NCI-H1436 (cell line): ENCODE data around the gene RASSF3.
"Not testable (repeated sequence)": the region's sequence is repeated elsewhere in the genome, so short reads cannot be mapped to it uniquely, and the experiment has no call there.

ENCODE experiments used
- DNase-seq: peaks from one replicate; lab custom pipeline; 2025; lab: John Stamatoyannopoulos, UW

Gene RASSF3, protein sequence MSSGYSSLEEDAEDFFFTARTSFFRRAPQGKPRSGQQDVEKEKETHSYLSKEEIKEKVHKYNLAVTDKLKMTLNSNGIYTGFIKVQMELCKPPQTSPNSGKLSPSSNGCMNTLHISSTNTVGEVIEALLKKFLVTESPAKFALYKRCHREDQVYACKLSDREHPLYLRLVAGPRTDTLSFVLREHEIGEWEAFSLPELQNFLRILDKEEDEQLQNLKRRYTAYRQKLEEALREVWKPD

DNA sequence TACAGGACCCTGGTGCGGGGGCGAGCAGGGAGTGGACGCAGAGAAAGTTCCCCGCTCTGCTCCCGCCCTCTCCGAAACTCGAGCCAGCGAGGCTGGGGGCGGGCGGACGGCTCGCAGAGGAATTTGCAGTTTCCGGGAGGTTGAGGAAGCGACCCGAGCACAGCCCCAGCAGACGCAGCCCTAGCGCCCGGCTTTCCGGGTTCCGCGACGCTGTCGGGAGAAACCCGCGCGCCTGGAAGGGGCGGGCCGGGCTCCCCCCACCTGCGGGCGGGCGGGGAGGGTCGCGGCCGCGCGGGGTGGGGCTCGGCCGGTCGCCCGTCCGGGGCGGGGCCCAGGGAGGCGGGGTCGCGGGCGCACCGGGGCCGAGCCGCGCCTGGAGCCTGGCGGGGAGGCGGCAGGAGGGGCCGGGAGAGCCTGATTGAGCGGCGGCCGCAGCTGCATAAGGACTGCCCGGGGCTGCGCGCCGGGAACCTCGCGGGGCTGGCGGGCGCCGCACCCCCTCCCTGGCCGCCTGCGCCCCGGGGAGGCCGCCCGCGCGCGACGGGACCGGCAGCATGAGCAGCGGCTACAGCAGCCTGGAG lies at the start of gene RASSF3:
Gene RASSF3 (plus strand): TSS at position 417 of the 581 bp plus-strand sequence. CDS start 138 bp downstream, at position 555.
- peak; percentile 48 for DNase-seq

DNA sequence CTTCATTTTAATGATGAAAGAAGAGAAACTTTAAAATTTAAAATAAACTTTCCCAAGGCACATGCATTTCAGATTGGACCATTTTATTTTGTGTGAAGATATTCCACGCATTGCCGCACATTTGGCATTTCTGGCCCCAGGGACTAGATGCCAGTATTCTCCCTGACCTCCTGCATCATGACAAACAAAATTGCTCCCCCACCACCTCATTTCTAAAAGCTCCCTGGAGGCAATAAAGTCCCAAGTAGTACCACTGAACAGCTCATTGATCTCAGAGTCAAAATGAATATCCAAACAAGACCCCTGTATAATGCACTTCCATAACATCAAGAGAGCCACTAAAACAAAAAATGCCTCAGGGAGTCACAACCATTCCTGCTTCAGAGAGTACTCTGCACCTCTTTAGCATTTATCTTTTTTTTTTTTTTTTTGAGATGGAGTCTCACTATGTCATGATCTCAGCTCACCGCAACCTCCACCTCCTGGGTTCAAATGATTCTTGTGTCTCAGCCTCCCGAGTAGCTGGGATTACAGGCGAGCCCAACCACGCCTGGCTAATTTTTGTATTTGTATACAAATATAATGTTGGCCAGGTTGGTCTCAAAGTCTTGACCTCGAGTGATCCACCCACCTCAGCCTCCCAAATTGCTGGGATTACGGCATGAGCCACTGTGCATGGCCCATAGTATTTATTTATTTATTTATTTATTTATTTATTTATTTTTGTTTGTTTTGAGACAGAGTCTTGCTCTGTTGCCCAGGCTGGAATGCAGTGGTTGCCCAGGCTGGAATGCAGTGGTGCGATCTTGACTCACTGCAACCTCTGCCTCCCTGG lies 48.8 kb upstream of the RASSF3 start:
- no peak for DNase-seq

DNA sequence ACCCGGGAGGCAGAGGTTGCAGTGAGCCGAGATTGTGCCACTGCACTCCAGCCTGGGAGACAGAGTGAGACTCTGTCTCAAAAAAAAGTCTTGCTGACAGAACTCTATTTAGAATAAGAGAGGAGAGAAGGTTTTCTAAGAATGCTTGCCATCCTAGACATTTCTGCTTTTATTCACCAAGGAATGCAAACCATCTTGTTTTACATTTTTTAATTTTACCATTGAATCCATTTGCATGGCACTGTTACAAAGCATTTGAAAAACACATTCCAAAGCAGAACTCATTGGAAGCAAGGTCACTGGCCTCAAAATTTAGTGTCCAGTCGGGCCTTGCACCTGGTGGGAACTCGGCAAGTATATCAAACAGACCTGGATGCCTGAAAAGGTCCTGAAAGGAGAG lies 44.2 kb upstream of the RASSF3 start:
- DNase-seq: no peak

DNA sequence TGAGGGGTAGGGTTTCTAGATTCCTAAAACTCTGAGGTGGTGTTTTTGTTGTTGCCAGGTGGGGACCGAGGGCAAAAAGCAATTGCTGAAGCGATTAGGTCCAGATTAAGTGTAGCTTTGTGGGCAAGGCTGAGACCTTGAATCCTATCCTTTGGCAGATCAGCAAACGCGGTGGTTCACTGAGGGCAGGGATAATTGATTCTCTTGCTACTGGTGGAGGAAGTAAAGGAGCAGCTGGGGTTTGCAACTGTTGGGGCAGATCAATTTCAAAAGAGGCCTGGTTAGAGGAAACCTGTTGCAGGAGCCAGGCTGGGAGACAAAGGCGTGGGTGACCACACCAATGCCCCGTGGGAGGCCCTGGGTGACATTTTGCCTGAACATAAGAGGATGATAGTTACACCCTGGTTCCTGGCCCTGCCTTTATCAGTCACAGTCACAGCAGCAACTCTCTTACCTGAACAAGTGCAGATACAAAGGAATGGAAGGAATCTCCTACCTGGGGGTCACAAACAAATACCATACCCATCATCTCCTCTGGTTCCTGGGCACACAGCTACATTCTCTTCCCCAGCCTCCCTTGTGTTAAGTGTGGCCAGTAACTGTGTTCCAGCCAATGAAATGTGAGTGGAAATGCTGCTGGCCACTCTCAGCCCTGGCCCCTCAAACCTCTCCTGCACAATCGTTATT lies 43.3 kb upstream of the RASSF3 start:
- DNase-seq: no peak

DNA sequence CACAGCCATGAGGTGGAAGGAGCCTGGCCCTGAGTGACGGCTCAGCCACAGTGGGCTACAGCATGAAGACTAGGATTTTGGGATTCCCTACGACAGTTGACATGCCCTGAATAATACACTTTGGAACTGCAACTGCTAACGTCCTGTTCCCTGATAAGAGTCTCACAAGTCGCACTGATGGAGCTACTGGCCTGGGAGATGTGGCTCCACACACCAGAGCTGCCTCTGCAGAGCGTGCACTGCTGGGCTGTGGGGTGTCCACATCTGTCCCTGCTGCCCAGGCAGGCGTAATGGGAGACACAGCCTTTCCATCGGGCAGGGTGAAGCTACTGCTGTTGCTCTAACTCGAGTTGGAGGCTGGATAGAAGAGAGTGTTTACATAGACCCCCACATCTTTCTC lies 42.7 kb upstream of the RASSF3 start:
- no peak for DNase-seq

DNA sequence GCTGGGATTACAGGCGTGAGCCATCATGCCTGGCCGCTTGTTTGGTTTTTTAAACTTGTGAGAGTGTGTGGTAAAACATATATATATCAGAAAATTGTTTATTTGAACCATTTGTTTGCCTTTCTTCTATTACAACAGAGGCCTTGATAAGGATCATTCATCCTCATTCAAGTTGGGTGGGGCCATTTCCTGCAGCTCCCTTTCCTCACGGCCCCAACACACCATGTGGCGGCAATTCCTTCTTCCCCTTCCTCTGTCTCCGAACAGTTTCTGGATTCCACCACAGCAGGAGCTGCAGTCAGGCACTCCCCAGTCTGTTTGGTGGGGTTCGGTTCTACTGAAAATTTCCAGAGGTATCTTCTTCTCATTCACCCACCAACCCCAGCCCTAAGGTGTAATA lies 42.0 kb upstream of the RASSF3 start:
- no peak for DNase-seq

DNA sequence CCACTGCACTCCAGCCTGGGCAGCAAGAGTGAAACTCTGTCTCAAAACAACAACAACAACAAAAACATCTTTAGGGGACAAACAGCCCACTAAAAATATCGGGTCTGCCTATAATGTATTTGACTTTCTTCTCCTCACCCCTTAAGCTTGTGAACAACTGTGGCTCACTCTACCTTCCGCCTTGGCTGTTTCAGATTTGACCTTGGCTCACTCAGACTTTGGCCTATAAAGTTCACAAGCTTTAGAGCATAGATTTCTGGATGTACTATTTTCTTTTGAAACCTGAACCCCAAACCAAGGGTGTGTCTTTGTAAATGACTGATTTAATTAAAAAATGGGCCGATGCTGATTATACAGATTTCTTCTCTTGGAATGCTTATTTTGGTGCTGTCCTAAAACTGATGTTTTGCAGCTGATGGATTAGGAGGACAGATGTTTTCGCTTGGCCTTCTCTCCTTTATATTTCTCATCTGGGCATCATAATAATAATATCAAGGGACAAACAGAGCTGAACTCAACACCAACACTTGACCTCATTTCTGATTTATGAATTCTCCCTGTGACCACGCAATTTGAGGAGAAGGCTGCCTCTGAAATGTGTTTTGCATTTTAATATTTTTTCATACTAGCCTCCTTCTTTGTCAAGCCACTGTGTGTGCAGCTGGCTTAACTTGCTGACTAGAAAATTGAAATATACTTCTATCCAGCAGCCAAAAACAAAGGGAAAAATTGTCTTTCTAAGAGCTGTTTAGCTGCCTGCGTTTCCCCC lies 40.2 kb upstream of the RASSF3 start:
- no peak for DNase-seq

DNA sequence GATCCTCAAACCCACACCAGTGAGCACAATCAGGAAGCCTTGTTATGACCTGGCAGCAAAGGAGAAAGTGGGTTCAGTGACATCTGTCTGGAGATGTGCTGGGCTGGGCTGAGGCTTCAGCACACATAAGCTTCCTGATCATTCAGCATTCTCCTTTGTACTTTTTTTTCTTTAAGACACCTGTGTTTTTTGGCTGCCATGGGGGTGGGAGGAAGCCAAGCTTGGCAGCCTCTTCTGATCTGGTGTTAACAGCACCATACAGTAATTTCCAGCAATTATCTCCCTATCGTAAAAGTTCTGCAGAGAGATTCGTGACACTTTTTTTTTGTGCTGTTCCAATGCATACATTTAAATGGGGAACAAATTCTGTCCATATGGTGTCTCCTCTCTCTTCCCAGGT lies 38.9 kb upstream of the RASSF3 start:
- no peak for DNase-seq

DNA sequence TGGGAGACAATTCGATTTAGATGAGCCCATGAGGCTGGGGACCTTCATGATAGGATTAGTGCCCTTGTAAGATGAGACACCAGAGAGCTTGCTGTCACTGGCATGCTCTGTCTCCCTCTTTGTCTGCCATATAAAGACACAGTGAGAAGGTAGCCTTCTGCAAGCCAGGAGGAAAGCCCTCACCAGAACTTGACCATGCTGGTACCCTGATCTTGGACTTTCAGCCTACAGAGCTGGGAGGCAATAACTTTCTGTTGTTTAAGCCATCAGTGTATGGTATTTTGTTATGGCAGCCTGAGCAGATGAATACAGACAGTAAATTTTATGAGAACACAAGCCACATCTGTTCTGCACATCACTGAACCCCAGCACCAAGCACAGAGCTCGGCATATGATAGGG lies 38.1 kb upstream of the RASSF3 start:
- no peak for DNase-seq

DNA sequence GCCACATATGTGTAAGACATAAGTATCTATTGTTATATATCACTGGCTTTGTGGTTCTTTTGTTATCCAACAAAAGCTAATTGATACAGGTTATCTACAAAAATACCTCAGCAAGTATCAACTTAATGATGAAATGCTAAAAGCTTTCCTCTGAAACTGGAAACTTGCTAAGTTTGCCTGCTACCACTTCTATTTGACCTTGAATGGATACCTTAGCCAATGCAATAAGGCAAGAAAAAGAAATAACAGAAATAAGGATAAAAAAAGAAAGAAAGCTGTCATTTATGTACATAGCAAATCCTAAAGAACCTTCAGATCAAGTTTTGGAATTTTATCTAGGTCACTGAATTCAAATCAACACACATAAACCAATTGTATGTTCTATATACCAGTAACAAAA lies 35.5 kb upstream of the RASSF3 start:
- DNase-seq: no peak

DNA sequence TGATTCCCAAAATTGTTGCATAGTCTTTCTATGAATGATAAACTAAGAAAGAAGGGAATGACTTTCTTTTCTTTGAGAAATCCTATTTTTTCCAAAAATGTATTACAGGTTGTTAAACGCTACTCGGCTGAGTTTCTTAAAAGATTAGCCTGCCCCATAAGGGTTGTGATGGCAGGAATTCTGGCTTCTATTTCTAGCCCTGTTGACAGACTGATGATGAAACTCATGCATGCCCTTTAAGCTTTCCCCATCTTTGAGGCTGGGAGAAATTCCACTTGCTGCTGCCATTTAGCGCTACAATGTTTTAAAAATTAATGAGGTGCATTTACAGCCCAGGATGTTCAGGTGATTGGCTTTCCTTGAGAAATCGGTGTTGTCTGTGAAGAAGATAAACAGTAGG lies 33.2 kb upstream of the RASSF3 start:
- DNase-seq: no peak

DNA sequence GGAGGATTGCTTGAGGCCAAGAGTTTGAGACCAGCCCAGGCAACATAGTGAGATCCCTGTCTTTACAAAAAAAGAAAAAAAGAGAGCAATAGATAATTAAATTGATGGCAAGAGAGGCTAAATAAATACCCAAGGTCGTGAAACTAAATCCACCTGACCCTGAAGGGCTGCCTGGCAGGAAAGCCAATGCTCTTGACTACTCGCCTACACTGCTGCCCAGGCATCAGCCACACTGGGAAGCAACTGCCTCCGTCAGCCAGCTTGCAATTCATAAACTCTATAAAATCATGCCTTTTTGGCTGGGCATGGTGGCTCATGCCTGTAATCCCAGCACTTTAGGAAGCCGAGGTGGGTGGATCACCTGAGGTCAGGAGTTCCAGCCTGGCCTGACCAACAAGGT lies 31.7 kb upstream of the RASSF3 start:
- no peak for DNase-seq

DNA sequence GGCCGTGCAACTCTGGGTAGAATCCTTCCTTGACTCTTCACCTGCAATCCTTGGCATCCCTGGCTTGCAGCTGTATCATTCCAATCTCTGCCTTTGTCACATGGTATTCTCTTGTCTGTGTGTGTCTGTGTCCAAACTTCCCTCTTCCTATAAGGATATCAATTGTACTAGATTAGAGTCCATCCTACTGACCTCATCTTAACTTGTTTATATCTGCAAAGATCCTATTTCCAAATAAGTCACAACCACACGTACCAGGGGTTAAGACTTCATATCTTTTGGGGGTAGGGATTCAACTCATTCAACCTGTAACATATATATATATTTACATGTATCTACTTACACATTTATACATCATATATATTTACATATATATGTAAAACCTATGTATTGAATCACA lies 29.6 kb upstream of the RASSF3 start:
- no peak for DNase-seq

DNA sequence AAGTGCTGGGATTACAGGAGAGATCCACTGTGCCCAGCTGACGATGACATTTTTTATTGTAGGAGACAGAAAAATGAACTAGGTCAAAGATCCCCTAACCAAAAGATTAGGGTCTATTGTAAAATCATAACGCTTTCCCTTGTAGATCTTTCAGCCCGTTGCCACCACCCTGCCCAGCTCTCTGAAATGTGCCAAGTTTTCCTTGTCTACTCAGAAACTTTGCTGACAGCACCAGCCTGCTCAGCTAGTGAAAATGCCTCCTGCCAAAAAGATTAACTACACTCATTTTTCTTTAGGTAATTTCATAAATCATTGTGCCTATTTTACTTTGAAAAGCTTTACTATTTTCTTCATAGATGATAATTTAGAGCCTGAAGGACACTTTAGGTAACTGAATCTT lies 28.2 kb upstream of the RASSF3 start:
- DNase-seq: no peak

DNA sequence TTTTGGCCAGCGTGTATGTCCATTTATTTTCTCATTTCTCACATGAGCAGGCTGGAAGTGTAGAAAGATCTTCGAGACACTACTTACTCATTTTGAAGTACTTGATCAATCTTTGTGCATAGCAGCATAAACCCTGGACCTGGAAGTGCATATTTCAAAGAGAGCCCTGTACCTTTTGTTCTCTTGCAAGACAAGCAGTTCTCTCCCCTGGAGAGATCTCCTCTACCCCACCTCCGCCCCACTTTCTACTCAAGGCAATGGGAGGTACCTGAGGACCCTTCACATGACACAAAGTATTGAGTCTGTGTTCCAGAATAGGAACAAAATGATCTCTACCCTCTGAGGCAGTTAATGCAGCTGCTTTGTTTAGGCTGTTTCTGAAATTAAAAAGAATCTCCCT lies 27.4 kb upstream of the RASSF3 start:
- no peak for DNase-seq

DNA sequence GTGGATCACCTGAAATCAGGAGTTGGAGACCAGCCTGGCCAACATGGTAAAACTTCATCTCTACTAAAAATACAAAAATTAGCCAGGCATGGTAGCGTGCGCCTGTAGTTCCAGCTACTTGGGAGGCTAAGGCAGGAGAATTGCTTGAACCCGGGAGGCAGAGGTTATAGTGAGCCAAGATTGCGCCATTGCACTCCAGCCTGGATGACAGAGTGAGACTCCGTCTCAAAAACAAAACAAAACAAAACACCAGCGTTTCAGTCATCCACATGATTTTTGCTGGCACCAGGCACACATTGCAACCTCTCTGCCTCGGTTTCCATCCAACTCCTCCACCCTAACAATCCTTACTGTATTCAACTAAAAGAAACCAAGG lies 26.9 kb upstream of the RASSF3 start:
- DNase-seq: not testable (repeated sequence)

DNA sequence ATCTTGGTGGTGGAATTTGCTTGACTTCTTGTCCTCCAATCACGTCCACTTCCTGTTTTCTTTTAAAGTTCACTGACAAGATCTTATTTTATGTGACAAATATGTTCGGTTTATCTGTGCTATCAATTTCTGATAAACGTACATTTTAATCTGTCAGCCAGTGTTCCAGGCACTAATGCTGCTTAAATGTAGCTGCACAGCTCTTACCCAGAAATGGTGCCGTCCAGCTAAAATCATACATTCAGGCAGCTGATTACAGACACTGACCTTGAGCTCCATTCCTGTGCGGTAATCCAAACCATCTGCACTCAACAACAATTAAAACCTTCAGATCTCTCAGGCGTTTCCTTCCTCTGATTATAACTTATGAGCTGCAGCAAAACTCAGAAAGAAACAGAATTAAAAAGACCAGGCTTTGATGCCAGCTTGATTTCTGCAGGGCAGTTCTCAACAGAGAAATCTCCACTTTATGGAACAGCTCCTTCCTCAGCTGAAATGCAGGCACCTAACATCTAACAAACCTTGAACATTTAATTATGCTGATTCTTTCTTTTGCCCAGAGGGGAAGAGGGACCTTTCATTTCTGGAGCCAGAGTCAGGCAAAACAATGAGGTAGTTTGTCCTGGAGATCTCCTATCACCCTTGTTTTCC lies 26.4 kb upstream of the RASSF3 start:
- no peak for DNase-seq

DNA sequence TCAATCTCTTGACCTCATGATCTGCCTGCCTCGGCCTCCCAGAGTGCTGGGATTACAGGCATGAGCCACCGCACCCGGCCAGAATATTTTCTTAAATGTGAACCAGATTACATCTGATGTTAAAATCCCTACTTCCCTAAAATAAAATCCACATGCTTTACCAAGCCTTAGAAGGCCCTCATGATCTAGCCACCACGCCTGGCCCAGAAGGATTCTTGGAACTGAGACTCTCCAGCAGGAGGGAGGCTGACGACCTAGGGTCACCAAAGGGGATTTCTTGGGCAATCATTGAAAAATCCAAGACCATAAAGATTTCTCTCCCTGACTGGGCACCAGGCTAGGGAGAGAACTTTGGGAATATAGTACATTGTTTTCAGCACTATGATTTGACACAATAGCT lies 25.2 kb upstream of the RASSF3 start:
- DNase-seq: no peak

DNA sequence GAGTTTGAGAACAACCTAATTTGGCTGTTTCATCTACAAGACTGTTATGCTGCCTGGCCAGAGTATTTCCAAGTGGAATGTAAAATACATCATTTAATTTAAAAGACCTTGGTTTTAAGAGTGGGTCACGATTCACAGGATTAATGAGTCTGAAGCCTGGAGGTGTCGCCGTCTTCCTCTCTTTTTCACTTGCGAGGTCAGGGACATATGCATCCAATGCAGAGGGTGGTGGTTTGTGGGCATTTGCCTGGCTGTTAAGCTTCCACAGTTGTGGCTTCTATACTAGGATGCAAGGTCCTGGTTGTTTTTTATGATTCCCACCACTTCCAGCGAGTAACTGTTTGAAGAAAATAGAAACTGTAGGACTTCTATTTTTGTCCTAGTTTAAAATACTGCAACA lies 22.8 kb upstream of the RASSF3 start:
- DNase-seq: no peak

DNA sequence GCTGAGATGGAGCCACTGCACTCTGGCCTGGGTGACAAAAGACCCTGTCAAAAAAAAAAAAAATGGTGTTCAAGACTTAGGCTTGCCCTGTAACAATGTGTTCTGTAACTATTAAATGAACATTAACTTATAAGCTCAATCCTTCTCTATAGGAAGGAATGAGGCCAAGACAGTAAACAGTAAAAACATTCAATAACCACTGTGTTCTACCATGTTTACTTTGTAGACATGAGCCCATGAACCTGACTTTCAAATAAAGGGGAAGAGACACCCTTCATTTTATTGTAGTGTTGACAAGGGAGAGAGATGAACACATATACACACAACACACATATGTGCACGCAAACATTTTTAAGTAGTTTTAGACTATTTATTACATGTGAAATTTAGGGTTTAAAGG lies 20.1 kb upstream of the RASSF3 start:
- DNase-seq: no peak
